ENCODE results near the gene COL23A1. TPM values are rescaled to one million over a fixed set of nuclear protein-coding genes. Genes with fewer than 3 reads are reported as not detected.
"Not testable (repeated sequence)": the region's sequence is repeated elsewhere in the genome, so short reads cannot be mapped to it uniquely, and the experiment has no call there.

The COL23A1 gene
- total RNA-seq, 1 experiment from 2014 or later: not detected

GRCh38 chr5:178232124-178232919 is 357.9 kb downstream of the COL23A1 start, which contains the start of gene PHYKPL:
TSS of gene PHYKPL (minus strand) at chr5:178232802. CDS start at chr5:178232550, 252 bp downstream.
- peaks cover 4% of the 10 kb centered on the region for H3K9me3 Mint-ChIP-seq (ENCODE audit: low read depth, unreplicated experiment)
- H3K27ac Mint-ChIP-seq (ENCODE audit: unreplicated experiment): peak within 1 kb of the TSS; percentile 90
- H3K4me1 Mint-ChIP-seq (ENCODE audit: low read depth, unreplicated experiment): peaks cover 27% of the 10 kb centered on the region
- CTCF ChIA-PET: interaction anchor here (1.7 kb wide), 1 partner anchor 25 kb away, joined by 4 read pairs; no protein-coding TSS in a partner anchor
- intact Hi-C loops (cut with micrococcal nuclease; ENCODE audit: unreplicated experiment): no loop called here
- peak within 1 kb of the TSS; percentile 84 for H3K4me3 Mint-ChIP-seq (ENCODE audit: low read depth, unreplicated experiment)
- peak; percentile 79 for DNase-seq
- no TSS peak for BruUV-seq (replicated peaks)
- no peak for TF ChIP-seq CTCF (IDR thresholded peaks at IDR 0.05; ENCODE audit: unreplicated experiment)
- H3K27me3 Mint-ChIP-seq (ENCODE audit: unreplicated experiment): no peaks in the 10 kb centered on the region
- peaks cover 59% of the 10 kb centered on the region for H3K36me3 Mint-ChIP-seq (ENCODE audit: insufficient read depth, unreplicated experiment)

DNA sequence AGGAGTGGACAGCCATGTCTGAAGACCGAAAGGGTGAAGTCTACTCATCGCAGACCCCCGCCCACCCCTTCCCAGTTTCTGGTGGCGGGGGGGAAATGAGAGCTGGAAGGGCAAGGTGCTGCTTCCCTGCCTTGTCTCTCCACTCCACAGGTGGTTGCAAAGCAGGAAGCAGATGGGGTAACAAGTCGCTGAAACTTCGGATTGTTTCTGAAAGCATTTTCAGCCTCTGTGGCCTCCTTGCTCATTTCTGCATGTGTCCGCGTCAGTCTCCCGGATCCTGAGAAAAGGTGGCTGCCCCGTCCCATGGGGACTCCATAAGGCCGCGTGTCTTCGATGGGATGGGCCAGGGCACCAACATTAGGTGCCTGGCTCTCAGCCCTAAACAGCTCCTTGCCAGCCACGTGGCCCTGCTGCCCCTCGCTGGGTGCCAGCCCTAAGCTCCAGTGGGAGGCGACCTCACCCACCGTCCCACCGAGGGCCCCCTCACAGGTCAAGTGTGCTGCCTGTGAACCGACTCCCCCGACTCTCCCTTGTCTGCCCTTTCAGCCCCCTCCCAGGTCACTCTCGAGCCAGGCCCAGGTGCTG is 358.6 kb downstream of the COL23A1 start:
- H3K36me3 Mint-ChIP-seq (ENCODE audit: insufficient read depth, unreplicated experiment): peaks cover 66% of the 10 kb centered on the region

GRCh38 chr5:178230879-178231538 is 359.2 kb downstream of the COL23A1 start:
- H3K4me1 Mint-ChIP-seq (ENCODE audit: low read depth, unreplicated experiment): peaks cover 39% of the 10 kb centered on the region
- intact Hi-C loops (cut with micrococcal nuclease; ENCODE audit: unreplicated experiment): no loop called here
- peak overlapping the region; percentile 84 for H3K4me3 Mint-ChIP-seq (ENCODE audit: low read depth, unreplicated experiment)
- TSS peak; percentile 21 for BruUV-seq (replicated peaks)
- DNase-seq: no peak
- CTCF ChIA-PET: interaction anchor here (1.7 kb wide), 1 partner anchor 24 kb away, joined by 4 read pairs; no protein-coding TSS in a partner anchor
- no peaks in the 10 kb centered on the region for H3K27me3 Mint-ChIP-seq (ENCODE audit: unreplicated experiment)
- H3K36me3 Mint-ChIP-seq (ENCODE audit: insufficient read depth, unreplicated experiment): peaks cover 70% of the 10 kb centered on the region
- H3K27ac Mint-ChIP-seq (ENCODE audit: unreplicated experiment): peak overlapping the region; percentile 90
- H3K9me3 Mint-ChIP-seq (ENCODE audit: low read depth, unreplicated experiment): peaks cover 6% of the 10 kb centered on the region
- no peak for TF ChIP-seq CTCF (IDR thresholded peaks at IDR 0.05; ENCODE audit: unreplicated experiment)

More for the DNA sequence above, 358.6 kb downstream of the COL23A1 start:
- Mint-ChIP-seq H3K27me3 (ENCODE audit: unreplicated experiment) (no peaks in the 10 kb centered on the region), H3K4me3 (ENCODE audit: low read depth, unreplicated experiment) (peak overlapping the region; percentile 84), H3K4me1 (ENCODE audit: low read depth, unreplicated experiment) (peaks cover 34% of the 10 kb centered on the region), H3K9me3 (ENCODE audit: low read depth, unreplicated experiment) (peaks cover 6% of the 10 kb centered on the region), H3K27ac (ENCODE audit: unreplicated experiment) (peak overlapping the region; percentile 90)
- CTCF ChIA-PET: interaction anchor here (1.7 kb wide), 1 partner anchor 25 kb away, joined by 4 read pairs; no protein-coding TSS in a partner anchor
- no peak for DNase-seq
- intact Hi-C loops (cut with micrococcal nuclease; ENCODE audit: unreplicated experiment): no loop called here
- no TSS peak for BruUV-seq (replicated peaks)
- no peak for TF ChIP-seq CTCF (IDR thresholded peaks at IDR 0.05; ENCODE audit: unreplicated experiment)

DNA sequence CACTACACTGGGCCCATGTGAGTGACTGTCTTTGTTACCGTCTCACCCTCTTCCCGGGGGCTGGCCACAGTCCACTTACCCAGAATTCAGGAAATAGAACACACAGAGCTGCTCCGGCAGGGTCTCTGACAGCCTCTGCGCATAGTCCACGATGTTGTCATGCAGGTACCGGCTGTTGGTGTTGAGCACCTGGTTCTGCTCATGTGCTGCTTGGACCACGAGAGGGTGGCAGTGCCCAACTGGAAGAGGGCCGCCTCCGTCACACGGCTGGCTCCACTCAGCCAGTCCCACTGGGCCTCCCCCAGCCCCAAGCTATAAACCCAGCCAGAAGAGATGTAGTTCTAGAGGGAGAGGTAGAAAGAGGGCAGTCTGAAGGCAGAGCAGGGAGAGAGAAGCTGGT is 360.3 kb downstream of the COL23A1 start:
- no TSS peak for BruUV-seq (replicated peaks)
- CTCF ChIA-PET: no interaction called here
- Mint-ChIP-seq H3K4me1 (ENCODE audit: low read depth, unreplicated experiment) (peaks cover 33% of the 10 kb centered on the region), H3K27ac (ENCODE audit: unreplicated experiment) (no peak overlapping the region), H3K27me3 (ENCODE audit: unreplicated experiment) (no peaks in the 10 kb centered on the region), H3K36me3 (ENCODE audit: insufficient read depth, unreplicated experiment) (peaks cover 66% of the 10 kb centered on the region), H3K4me3 (ENCODE audit: low read depth, unreplicated experiment) (peak overlapping the region; percentile 84), H3K9me3 (ENCODE audit: low read depth, unreplicated experiment) (peaks cover 6% of the 10 kb centered on the region)
- TF ChIP-seq CTCF (IDR thresholded peaks at IDR 0.05; ENCODE audit: unreplicated experiment): no peak
- intact Hi-C loops (cut with micrococcal nuclease; ENCODE audit: unreplicated experiment): no loop called here
- DNase-seq: no peak

DNA sequence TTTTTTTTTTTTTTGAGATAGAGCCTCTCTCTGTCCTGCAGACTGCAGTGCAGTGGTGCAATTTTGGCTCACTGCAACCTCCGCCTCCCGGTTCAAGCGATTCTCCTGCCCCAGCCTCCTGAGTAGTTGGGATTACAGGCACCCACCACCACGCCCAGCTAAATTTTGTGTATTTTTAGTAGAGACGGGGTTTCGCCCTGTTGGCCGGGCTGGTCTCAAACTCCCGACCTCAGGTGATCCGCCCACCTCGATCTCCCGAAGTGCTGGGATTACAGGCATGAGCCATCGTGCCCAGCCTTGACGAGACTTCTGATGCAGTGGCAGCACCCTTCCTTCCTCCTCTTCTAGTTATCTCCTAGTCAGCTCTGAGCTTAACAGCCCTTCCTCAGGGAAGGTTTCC is 361.1 kb downstream of the COL23A1 start:
- intact Hi-C loops (cut with micrococcal nuclease; ENCODE audit: unreplicated experiment); H3K27me3 Mint-ChIP-seq (ENCODE audit: unreplicated experiment); H3K4me3 Mint-ChIP-seq (ENCODE audit: low read depth, unreplicated experiment); DNase-seq; CTCF ChIA-PET; H3K9me3 Mint-ChIP-seq (ENCODE audit: low read depth, unreplicated experiment); BruUV-seq (replicated peaks): not testable (repeated sequence)
- peak overlapping the region; percentile 12 for H3K27ac Mint-ChIP-seq (ENCODE audit: unreplicated experiment)
- H3K36me3 Mint-ChIP-seq (ENCODE audit: insufficient read depth, unreplicated experiment): peaks cover 69% of the 10 kb centered on the region
- H3K4me1 Mint-ChIP-seq (ENCODE audit: low read depth, unreplicated experiment): peaks cover 29% of the 10 kb centered on the region
